K562 (cell line): ENCODE results near the gene CDK9. TPM values are rescaled to one million over a fixed set of nuclear protein-coding genes. Genes with fewer than 3 reads are reported as not detected.

Experiments used
- ATAC-seq: fragments of 200-7000 bp; cut with Tn5 transposase; 3 replicates; pipeline ENCODE4 v1.9.1; 2020; ENCODE audit warnings: moderate library complexity
- BruUV-seq: library from RNA; stranded (reverse); fragments of 400-500 nt; replicated peaks from 2 replicates; lab custom pipeline; 2021; lab: Mats Ljungman, UMichigan
- CTCF ChIA-PET: fragments of 300-600 bp; formaldehyde crosslinking; extraction: SDS; loops from one replicate; lab custom pipeline; 2021; ENCODE audit warnings: low intra/inter-chr PET ratio; lab: Yijun Ruan, JAX
- POLR2A ChIA-PET: fragments of 300-600, 350-650 bp; sonication (Branson Sonifier 250); formaldehyde crosslinking; extraction: SDS; loops from one replicate; lab custom pipeline; 2021; ENCODE audit warnings: antibody characterized with exemption, inconsistent platforms; lab: Yijun Ruan, JAX
- DNase-seq, 4 experiments: peaks; one replicate each; pipeline versions ENCODE4 v3.0.0 to v3.0.0-alpha.2; 2011 to 2018; ENCODE audit warnings: low spot score in 3 of 4, mixed read lengths in 3 of 4; ENCODE audit errors: extremely low read depth in 1 of 4
- FAIRE-seq: peaks from 2 replicates; lab custom pipeline; 2011; peaks lifted over from hg19 to GRCh38; lab: Jason Lieb, UNC
- H2AFZ ChIP-seq: 2 replicates; pipeline ENCODE4 v1.6.0; 2011; ENCODE audit warnings: low read depth, low read length, control low read depth, inconsistent platforms
- H3K27ac ChIP-seq: fragments of 200-600 bp; 3 replicates; pipeline ENCODE4 v1.8.0; 2011; ENCODE audit warnings: low read depth, mild to moderate bottlenecking, control low read depth, inconsistent platforms, low read length, moderate library complexity, mixed read lengths; ENCODE audit errors: extremely low read depth
- H3K27me3 ChIP-seq, 2 experiments: fragments of 300-600 bp in 1 of 2; 2 replicates in 1 of 2; 3 replicates in 1 of 2; pipeline versions ENCODE4 v1.6.0 to v1.8.0; 2011; ENCODE audit warnings: inconsistent platforms in 2 of 2, low read length in 2 of 2, mild to moderate bottlenecking in 1 of 2, mixed read lengths in 1 of 2, moderate library complexity in 1 of 2; ENCODE audit not compliant: control insufficient read depth in 2 of 2, insufficient read depth in 2 of 2
- H3K36me3 ChIP-seq: fragments of 300-600 bp; 3 replicates; pipeline ENCODE4 v1.8.0; 2011; ENCODE audit warnings: mild to moderate bottlenecking, low read length, inconsistent platforms; ENCODE audit not compliant: control insufficient read depth, insufficient read depth
- H3K4me1 ChIP-seq, 2 experiments: fragments of 200-600 bp in 1 of 2; replicated peaks in 1 of 2; 2 replicates in 1 of 2; 3 replicates in 1 of 2; pipeline versions ENCODE4 v1.5.1 to v1.8.0; 2011; ENCODE audit warnings: inconsistent platforms in 2 of 2, low read length in 2 of 2, mild to moderate bottlenecking in 1 of 2, mixed read lengths in 1 of 2, moderate library complexity in 1 of 2; ENCODE audit not compliant: control insufficient read depth in 2 of 2, insufficient read depth in 2 of 2
- H3K4me2 ChIP-seq: 2 replicates; pipeline ENCODE4 v1.6.1; 2011; ENCODE audit warnings: low read length, control low read depth, inconsistent platforms, mixed read lengths; ENCODE audit not compliant: insufficient read depth
- H3K4me3 ChIP-seq: fragments of 200-600 bp; sonication (generic), shearing (Covaris generic); 2 replicates; pipeline ENCODE4 v1.5.1; 2016; ENCODE audit warnings: control low read depth, inconsistent platforms
- H3K79me2 ChIP-seq: fragments of 200-600 bp; 3 replicates; pipeline ENCODE4 v1.8.0; 2011; ENCODE audit warnings: low read length, inconsistent platforms; ENCODE audit not compliant: control insufficient read depth, insufficient read depth
- H3K9ac ChIP-seq, 2 experiments: 2 replicates each; pipeline versions ENCODE4 v1.6.0 to v1.6.1; 2011; ENCODE audit warnings: low read depth in 2 of 2, low read length in 2 of 2, control low read depth in 1 of 2, inconsistent platforms in 1 of 2, mild to moderate bottlenecking in 1 of 2, mixed read lengths in 1 of 2; ENCODE audit not compliant: insufficient read depth in 1 of 2
- H3K9me1 ChIP-seq: one replicate; pipeline ENCODE4 v1.6.0; 2011; ENCODE audit warnings: inconsistent platforms, mild to moderate bottlenecking, low read length, moderate library complexity; ENCODE audit not compliant: control insufficient read depth, insufficient read depth
- H3K9me3 ChIP-seq: replicated peaks from 2 replicates; pipeline ENCODE4 v1.5.1; 2011; ENCODE audit warnings: low read depth, low read length, inconsistent platforms; ENCODE audit not compliant: control insufficient read depth, insufficient read depth
- H4K20me1 ChIP-seq: replicated peaks from 2 replicates; pipeline ENCODE4 v1.6.1; 2011; ENCODE audit warnings: low read length, inconsistent platforms, mixed read lengths; ENCODE audit not compliant: control insufficient read depth, insufficient read depth
- CTBP1 ChIP-seq: fragments of 450-650 bp; IDR thresholded peaks from 2 replicates; pipeline ENCODE4 v1.6.1; 2016; ENCODE audit warnings: borderline replicate concordance
- CTCF ChIP-seq, 3 experiments: IDR thresholded peaks in 2 of 3; conservative IDR thresholded peaks in 1 of 3; 2 replicates each; pipeline ENCODE4 v1.5.1; 2011 to 2012; ENCODE audit warnings: low read length in 3 of 3, mild to moderate bottlenecking in 3 of 3, control low read depth in 2 of 3, improper control_type of control experiment in 1 of 3, inconsistent platforms in 1 of 3, low read depth in 1 of 3, mixed read lengths in 1 of 3, moderate library complexity in 1 of 3; ENCODE audit not compliant: insufficient read depth in 2 of 3
- EGR1 ChIP-seq: fragments of 450-650 bp; conservative IDR thresholded peaks from 2 replicates; pipeline ENCODE4 v1.6.1; 2017; ENCODE audit warnings: mild to moderate bottlenecking
- MEIS2 ChIP-seq: fragments of 450-650 bp; IDR thresholded peaks from 2 replicates; pipeline ENCODE4 v1.6.1; 2014; ENCODE audit warnings: mild to moderate bottlenecking; ENCODE audit not compliant: partially characterized antibody
- RAD21 ChIP-seq, 2 experiments: fragments of 250-450 bp in 1 of 2; fragments of 450-650 bp in 1 of 2; sonication (Bioruptor Pico) in 1 of 2; formaldehyde crosslinking in 1 of 2; IDR thresholded peaks in 1 of 2; conservative IDR thresholded peaks in 1 of 2; 2 replicates each; pipeline versions ENCODE4 v1.4.0 to v1.8.0; 2020 to 2022; ENCODE audit warnings: mild to moderate bottlenecking in 2 of 2, moderate library complexity in 1 of 2
- ZFX ChIP-seq: sonication (generic); formaldehyde crosslinking; IDR thresholded peaks from 2 replicates; pipeline ENCODE4 v1.8.0; 2022; ENCODE audit warnings: mild to moderate bottlenecking, missing genetic modification reagents, moderate library complexity
- ZNF124 ChIP-seq: sonication (generic); formaldehyde crosslinking; IDR thresholded peaks from 2 replicates; pipeline ENCODE4 v1.8.1; 2022; ENCODE audit warnings: missing genetic modification reagents
- ZNF263 ChIP-seq: sonication (generic); formaldehyde crosslinking; IDR thresholded peaks from 2 replicates; pipeline ENCODE4 v1.8.0; 2022; ENCODE audit warnings: mild to moderate bottlenecking, missing genetic modification reagents, borderline replicate concordance
- WGBS: fragments of 100-300 bp; shearing (Covaris generic); methylation state at CpG from one replicate; pipeline ENCODE4 v1.1.6; 2016; ENCODE audit warnings: low coverage, mixed read lengths; ENCODE audit not compliant: insufficient coverage; ENCODE audit errors: missing lambda C conversion rate; 5-methylcytosine and 5-hydroxymethylcytosine counted together
- in situ Hi-C: fragments of 300-500 bp; cut with MboI; formaldehyde crosslinking; loops from 4 replicates; pipeline ENCODE4 v1.15.0; 2018; ENCODE audit warnings: inconsistent platforms, mixed read lengths
- intact Hi-C: fragments of 100-400 bp; cut with micrococcal nuclease; formaldehyde crosslinking; loops from 2 replicates; pipeline ENCODE4 v1.14.2; 2022
- polyA plus RNA-seq, 8 experiments: library from polyadenylated mRNA; depleted of rRNA in 4 of 8; stranded (reverse) in 5 of 8; unstranded in 3 of 8; fragments of >200 nt; fragmentation: Nextera tagmentation in 2 of 8; fragmentation: Illumina TruSeq in 1 of 8; extraction: Ambion mirVana in 2 of 8; extraction: Trizol in 1 of 8; gene quantifications; 2 replicates each; pipeline versions ENCODE4 v1.2.1 to v1.2.3, GENCODE V29; 2011 to 2014; ENCODE audit warnings: inconsistent platforms in 1 of 8, missing spikeins in 1 of 8
- total RNA-seq, 7 experiments: library from RNA; depleted of rRNA in 6 of 7; stranded (reverse); fragments of >200 nt in 6 of 7; fragmentation: Illumina TruSeq in 2 of 7; extraction: Trizol in 2 of 7; gene quantifications; 2 replicates each; pipeline versions ENCODE4 v1.2.1 to v1.2.3, GENCODE V29; 2011 to 2021; ENCODE audit warnings: low replicate concordance in 1 of 7
- TF ChIP-seq, protein P1 (sequence below): fragments of 250-450 bp; sonication (Bioruptor Pico); IDR thresholded peaks from 2 replicates; pipeline ENCODE4 v1.5.0; 2021

The CDK9 gene
- total and polyA plus RNA-seq, 9 of the 15 experiments (the other 6 are each of a cell fraction or from before 2014, with no cell fraction given), result 4.2 to 78.6 (median 33.0) TPM

DNA sequence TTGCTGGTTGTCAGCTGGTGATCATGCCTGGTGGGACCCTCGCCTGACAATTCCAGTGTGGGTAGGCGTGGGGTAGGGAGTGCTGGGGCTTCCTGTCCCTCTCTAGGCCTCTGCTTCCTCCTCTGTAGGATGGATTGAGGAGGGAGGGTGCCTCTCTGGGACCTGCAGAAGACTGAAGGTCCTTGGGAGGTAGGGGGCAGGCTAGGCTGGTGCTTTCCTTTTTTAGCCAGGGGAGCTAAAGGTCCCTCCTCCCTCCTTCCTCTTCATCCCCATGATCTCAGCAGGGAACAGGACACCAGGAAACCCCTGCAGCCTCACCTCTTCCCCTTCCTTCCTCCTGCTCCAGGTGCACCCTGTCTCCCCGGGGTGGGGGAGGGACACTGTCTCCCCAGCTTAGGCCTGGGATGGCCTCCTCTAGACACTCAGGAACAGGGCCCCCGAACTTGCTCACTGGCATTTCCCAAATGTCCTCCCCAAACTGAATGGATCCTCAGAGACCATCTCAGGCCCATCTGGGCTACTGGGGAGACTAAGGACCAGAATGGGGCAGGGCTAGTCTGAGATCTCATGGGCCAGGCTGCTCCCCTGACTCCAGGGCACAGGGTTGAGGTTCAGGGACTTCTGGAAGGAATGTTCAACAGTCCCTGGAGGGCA, 15.8 kb upstream of the CDK9 start:
- in situ Hi-C loops, result loop anchor here (25.0 kb wide), 1 partner anchor 592 kb away; the partner anchor contains the start of gene URM1
- DNase-seq, result peak in 1 of 4 experiments; percentile 31
- H3K4me1 ChIP-seq, result peaks cover 17 to 28% of the 10 kb centered on the region in 2 experiments
- 80% methylated on average over 4 of the region's 4 CpGs for WGBS
- FAIRE-seq, result no peak
- TF ChIP-seq, protein P1, sequence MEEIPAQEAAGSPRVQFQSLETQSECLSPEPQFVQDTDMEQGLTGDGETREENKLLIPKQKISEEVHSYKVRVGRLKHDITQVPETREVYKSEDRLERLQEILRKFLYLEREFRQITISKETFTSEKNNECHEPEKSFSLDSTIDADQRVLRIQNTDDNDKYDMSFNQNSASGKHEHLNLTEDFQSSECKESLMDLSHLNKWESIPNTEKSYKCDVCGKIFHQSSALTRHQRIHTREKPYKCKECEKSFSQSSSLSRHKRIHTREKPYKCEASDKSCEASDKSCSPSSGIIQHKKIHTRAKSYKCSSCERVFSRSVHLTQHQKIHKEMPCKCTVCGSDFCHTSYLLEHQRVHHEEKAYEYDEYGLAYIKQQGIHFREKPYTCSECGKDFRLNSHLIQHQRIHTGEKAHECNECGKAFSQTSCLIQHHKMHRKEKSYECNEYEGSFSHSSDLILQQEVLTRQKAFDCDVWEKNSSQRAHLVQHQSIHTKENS (CRISPR knock-in tag), result no peak
- TF ChIP-seq ZNF263 (CRISPR knock-in tag) (peak; percentile 95), ZNF124 (CRISPR knock-in tag) (no peak), ZFX (CRISPR knock-in tag) (0 out of 2 replicates have a peak, but pooled peaks have one; percentile 35), CTCF (IDR thresholded peaks at IDR 0.05 in 2 of 3, conservative IDR thresholded peaks at IDR 0.05 in 1 of 3; ENCODE audit: insufficient read depth in 2 of 3, low read depth in 1 of 3, low read length in 3 of 3) (peak; percentile 10 to 17 (median 15); a peak in 2 of 6 replicates), EGR1 (no peak), CTBP1 (peak; percentile 23; the same call in 1 of the 2 replicates), MEIS2 (no peak), RAD21 (CRISPR knock-in tag; conservative IDR thresholded peaks at IDR 0.05 in 1 of 2, IDR thresholded peaks at IDR 0.05 in 1 of 2) (0 out of 4 replicates have a peak, but pooled peaks of 1 of the 2 experiments have one; percentile 7)
- H3K4me3 ChIP-seq, result no peak overlapping the region
- no peaks in the 10 kb centered on the region for H3K79me2 ChIP-seq
- H3K27me3 ChIP-seq, result no peaks in the 10 kb centered on the region
- ChIA-PET POLR2A (interaction anchor here (1.4 kb wide), 1 partner anchor 13 kb away, joined by 4 read pairs; no protein-coding TSS in a partner anchor), CTCF (interaction anchor here (1.3 kb wide), 1 partner anchor 15 kb away, joined by 3 read pairs; no protein-coding TSS in a partner anchor)
- intact Hi-C loops, result no loop called here
- peak overlapping the region in 1 of 2 experiments; percentile 86; a peak in 1 of 4 replicates for H3K9ac ChIP-seq
- H3K9me1 ChIP-seq, result no peaks in the 10 kb centered on the region
- BruUV-seq, result no TSS peak
- no peaks in the 10 kb centered on the region for H3K9me3 ChIP-seq
- no peak overlapping the region for H3K27ac ChIP-seq
- peak overlapping the region; percentile 76 for H2AFZ ChIP-seq
- peak overlapping the region; percentile 79; the same call in 1 of the 2 replicates for H3K4me2 ChIP-seq
- no peaks in the 10 kb centered on the region for H4K20me1 ChIP-seq
- no peaks in the 10 kb centered on the region for H3K36me3 ChIP-seq
- no peak for ATAC-seq
